Activated naive CD4-positive, alpha-beta T cell treated with anti-CD3 and anti-CD28 coated beads, Interleukin-2, amount 50 U/mL, for 16 hours (primary cell): ENCODE measurements around the gene C11orf97.
A peak's percentile ranks its signal among the peaks of the same experiment; 100 is the strongest.
"Not testable (repeated sequence)": the region's sequence is repeated elsewhere in the genome, so short reads cannot be mapped to it uniquely, and the experiment has no call there.

Experiments used
- DNase-seq: peaks from one replicate; pipeline ENCODE4 v3.0.0-alpha.2; 2020

Gene C11orf97

GRCh38 chr11:94525546-94526324 lies 13.5 kb downstream of the C11orf97 start:
- no peak for DNase-seq

- DNase-seq, result no peak
These were observed 14.6 kb downstream of the C11orf97 start for GRCh38 chr11:94526645-94527438.

- no peak for DNase-seq
These were observed 16.3 kb downstream of the C11orf97 start for GRCh38 chr11:94528551-94528950.

GRCh38 chr11:94532211-94532610 lies 19.9 kb downstream of the C11orf97 start:
- no peak for DNase-seq

GRCh38 chr11:94533206-94533605 lies 20.9 kb downstream of the C11orf97 start:
- DNase-seq, result no peak

- DNase-seq, result no peak
These were observed 21.7 kb downstream of the C11orf97 start for GRCh38 chr11:94533696-94534630.

- no peak for DNase-seq
These were observed 24.1 kb downstream of the C11orf97 start for GRCh38 chr11:94536386-94536785.

- no peak for DNase-seq
These were observed 24.9 kb downstream of the C11orf97 start for GRCh38 chr11:94537031-94537600.

- DNase-seq, result no peak
These were observed 27.2 kb downstream of the C11orf97 start for GRCh38 chr11:94539420-94539819.

GRCh38 chr11:94543695-94544645 lies 31.7 kb downstream of the C11orf97 start, which contains the start of gene FUT4:
TSS of gene FUT4 (plus strand) at chr11:94543921. CDS start at chr11:94544134, 213 bp downstream.
- peak; percentile 76 for DNase-seq

GRCh38 chr11:94544646-94545263 lies 32.5 kb downstream of the C11orf97 start:
- no peak for DNase-seq

GRCh38 chr11:94545264-94546161 lies 33.3 kb downstream of the C11orf97 start:
- no peak for DNase-seq

- DNase-seq, result no peak
These were observed 33.9 kb downstream of the C11orf97 start for GRCh38 chr11:94546162-94546470.

GRCh38 chr11:94546886-94547285 lies 34.6 kb downstream of the C11orf97 start:
- no peak for DNase-seq

- no peak for DNase-seq
These were observed 36.9 kb downstream of the C11orf97 start for GRCh38 chr11:94549146-94549545.

GRCh38 chr11:94550513-94550912 lies 38.3 kb downstream of the C11orf97 start:
- no peak for DNase-seq

GRCh38 chr11:94553938-94554337 lies 41.7 kb downstream of the C11orf97 start:
- DNase-seq, result no peak

GRCh38 chr11:94555752-94556329 lies 43.6 kb downstream of the C11orf97 start:
- not testable (repeated sequence) for DNase-seq

GRCh38 chr11:94557421-94557820 lies 45.2 kb downstream of the C11orf97 start:
- DNase-seq, result no peak

- DNase-seq, result no peak
These were observed 45.7 kb downstream of the C11orf97 start for GRCh38 chr11:94557992-94558391.
